ENCODE data around the gene CDH23. TPM values are rescaled to one million over a fixed set of nuclear protein-coding genes. Genes with fewer than 3 reads are reported as not detected.

CDH23 gene
- total RNA-seq, 1 donor from 2014 or later = 10.3 TPM

GRCh38 chr10:71502851-71503250, 106.1 kb downstream of the CDH23 start:
- TF ChIP-seq POLR2A (IDR thresholded peaks at IDR 0.05) (no peak), POLR2AphosphoS5 (IDR thresholded peaks at IDR 0.05; ENCODE audit: insufficient read depth in 1 of 2, low read depth in 1 of 2) (no peak), CTCF (IDR thresholded peaks at IDR 0.05) (no peak)

GRCh38 chr10:71504168-71504567, 107.4 kb downstream of the CDH23 start:
- no peak overlapping the region for H3K27ac ChIP-seq

More at GRCh38 chr10:71502851-71503250, 106.1 kb downstream of the CDH23 start:
- H3K27me3 ChIP-seq = no peaks in the 10 kb centered on the region
- H3K4me3 ChIP-seq = no peak overlapping the region
- intact Hi-C loops (cut with DNase I) = no loop called here
- no peak overlapping the region for H3K27ac ChIP-seq
- no peaks in the 10 kb centered on the region for H3K4me1 ChIP-seq
- H3K36me3 ChIP-seq = no peaks in the 10 kb centered on the region
- H3K9me3 ChIP-seq = no peaks in the 10 kb centered on the region
- no peak for DNase-seq (ENCODE audit: extremely low spot score in 2 of 2)

GRCh38 chr10:71504570-71504969, 107.8 kb downstream of the CDH23 start:
- Histone ChIP-seq H3K27me3 (no peaks in the 10 kb centered on the region), H3K4me3 (no peak overlapping the region), H3K36me3 (no peaks in the 10 kb centered on the region), H3K27ac (no peak overlapping the region), H3K9me3 (no peaks in the 10 kb centered on the region), H3K4me1 (no peaks in the 10 kb centered on the region)
- DNase-seq (ENCODE audit: extremely low spot score in 2 of 2) = no peak
- TF ChIP-seq POLR2A (IDR thresholded peaks at IDR 0.05) = no peak
- intact Hi-C loops (cut with DNase I) = no loop called here

More at GRCh38 chr10:71504168-71504567, 107.4 kb downstream of the CDH23 start:
- Histone ChIP-seq H3K9me3 (no peaks in the 10 kb centered on the region), H3K4me1 (no peaks in the 10 kb centered on the region), H3K4me3 (no peak overlapping the region), H3K27me3 (no peaks in the 10 kb centered on the region), H3K36me3 (no peaks in the 10 kb centered on the region)
- no peak for TF ChIP-seq POLR2AphosphoS5 (IDR thresholded peaks at IDR 0.05; ENCODE audit: insufficient read depth in 1 of 2, low read depth in 1 of 2)
- TF ChIP-seq CTCF (IDR thresholded peaks at IDR 0.05) = no peak
- no peak for TF ChIP-seq POLR2A (IDR thresholded peaks at IDR 0.05)
- no peak for DNase-seq (ENCODE audit: extremely low spot score in 2 of 2)
- intact Hi-C loops (cut with DNase I) = no loop called here

- Histone ChIP-seq H3K9me3 (no peaks in the 10 kb centered on the region), H3K4me3 (no peak overlapping the region), H3K27me3 (no peaks in the 10 kb centered on the region), H3K36me3 (no peaks in the 10 kb centered on the region), H3K4me1 (no peaks in the 10 kb centered on the region), H3K27ac (no peak overlapping the region)
- intact Hi-C loops (cut with DNase I) = no loop called here
- DNase-seq (ENCODE audit: extremely low spot score in 2 of 2) = no peak
- TF ChIP-seq CTCF (IDR thresholded peaks at IDR 0.05) (no peak), POLR2AphosphoS5 (IDR thresholded peaks at IDR 0.05; ENCODE audit: insufficient read depth in 1 of 2, low read depth in 1 of 2) (no peak), POLR2A (IDR thresholded peaks at IDR 0.05) (no peak)
These were observed 109.1 kb downstream of the CDH23 start for GRCh38 chr10:71505862-71506261.

GRCh38 chr10:71509444-71509843, 112.7 kb downstream of the CDH23 start:
- no peak overlapping the region for H3K4me3 ChIP-seq
- DNase-seq (ENCODE audit: extremely low spot score in 2 of 2) = no peak
- no peaks in the 10 kb centered on the region for H3K4me1 ChIP-seq
- no peaks in the 10 kb centered on the region for H3K9me3 ChIP-seq
- H3K36me3 ChIP-seq = no peaks in the 10 kb centered on the region
- no peak overlapping the region for H3K27ac ChIP-seq
- no peaks in the 10 kb centered on the region for H3K27me3 ChIP-seq
- TF ChIP-seq POLR2AphosphoS5 (IDR thresholded peaks at IDR 0.05; ENCODE audit: insufficient read depth in 1 of 2, low read depth in 1 of 2) = no peak
- no peak for TF ChIP-seq POLR2A (IDR thresholded peaks at IDR 0.05)
- TF ChIP-seq CTCF (IDR thresholded peaks at IDR 0.05) = no peak
- intact Hi-C loops (cut with DNase I) = no loop called here

Data from vagina (tissue), 2 donors.